Sigmoid colon (tissue), 7 donors: ENCODE measurements around the gene SNX24. TPM values are rescaled to one million over a fixed set of nuclear protein-coding genes. Genes with fewer than 3 reads are reported as not detected.

Experiments
- DNase-seq: peaks from one replicate; pipeline ENCODE4 v3.0.0-alpha.2; 2019
- H3K27ac ChIP-seq, 4 donors: fragments of 200-600 bp; sonication (generic); one replicate each; pipeline ENCODE4 v1.5.1; 2016 to 2019; ENCODE audit warnings: mild to moderate bottlenecking in 1 of 4
- H3K27me3 ChIP-seq, 3 donors: fragments of 200-600 bp; sonication (generic); one replicate each; pipeline ENCODE4 v1.5.1; 2019; ENCODE audit warnings: mild to moderate bottlenecking in 1 of 3
- H3K36me3 ChIP-seq, 4 donors: fragments of 200-600 bp; sonication (generic); one replicate each; pipeline ENCODE4 v1.5.1; 2016 to 2019
- H3K4me1 ChIP-seq, 4 donors: fragments of 200-600 bp; sonication (generic); one replicate each; pipeline ENCODE4 v1.5.1; 2017 to 2019
- H3K4me3 ChIP-seq, 4 donors: fragments of 200-600 bp; sonication (generic); one replicate each; pipeline ENCODE4 v1.5.1; 2017 to 2019; ENCODE audit warnings: mild to moderate bottlenecking in 2 of 4, moderate library complexity in 1 of 4
- H3K9me3 ChIP-seq, 4 donors: fragments of 200-600 bp in 3 of 4; sonication (generic) in 3 of 4; one replicate each; pipeline versions ENCODE4 v1.5.1 to v1.6.1; 2013 to 2019
- EP300 ChIP-seq, 4 donors: sonication (generic); formaldehyde crosslinking; IDR thresholded peaks; one replicate each; pipeline ENCODE4 v1.6.1; 2017; ENCODE audit warnings: antibody characterized with exemption in 4 of 4
- POLR2A ChIP-seq, 2 donors: fragments of 450-650 bp; IDR thresholded peaks; one replicate each; pipeline ENCODE4 v1.6.1; 2016; ENCODE audit warnings: antibody characterized with exemption in 2 of 2, mild to moderate bottlenecking in 2 of 2, moderate library complexity in 2 of 2
- POLR2AphosphoS5 ChIP-seq, 4 donors: sonication (generic); formaldehyde crosslinking; IDR thresholded peaks; one replicate each; pipeline ENCODE4 v1.6.1; 2017; ENCODE audit warnings: antibody characterized with exemption in 4 of 4
- WGBS, 2 donors: extraction: QIAGEN DNeasy Blood & Tissue Kit; methylation state at CpG; one replicate each; pipeline ENCODE4 v1.1.7; 2013; 5-methylcytosine and 5-hydroxymethylcytosine counted together
- intact Hi-C: fragments of 100-400 bp; cut with DNase I; formaldehyde crosslinking; loops from one replicate; pipeline ENCODE4 v1.15.1; 2023
- polyA plus RNA-seq, 3 donors: library from polyadenylated mRNA; stranded (reverse); fragments of 200-250 nt; gene quantifications; one replicate each; pipeline ENCODE4 v1.2.3, GENCODE V29; 2013
- total RNA-seq, 4 donors: library from RNA; depleted of rRNA; stranded (reverse); fragments of >200 nt; gene quantifications; one replicate each; pipeline ENCODE4 v1.1.0, GENCODE V29; 2016
- TF ChIP-seq, protein P1 (sequence below), 4 experiments: fragments of 450-650 bp in 3 of 4; fragments of 200-600 bp in 1 of 4; IDR thresholded peaks; one replicate each; pipeline ENCODE4 v1.5.1; 2016 to 2019; ENCODE audit warnings: antibody characterized with exemption in 4 of 4, mild to moderate bottlenecking in 3 of 4, moderate library complexity in 2 of 4
- donor health status: healthy with polysubstance abuse.
- donor health status: Bipolar disorder and iron deficiency.
- donor health status: healthy.

SNX24 gene
- total and polyA plus RNA-seq, 7 donors = 7.3 to 28.2 (median 10.7) TPM

DNA sequence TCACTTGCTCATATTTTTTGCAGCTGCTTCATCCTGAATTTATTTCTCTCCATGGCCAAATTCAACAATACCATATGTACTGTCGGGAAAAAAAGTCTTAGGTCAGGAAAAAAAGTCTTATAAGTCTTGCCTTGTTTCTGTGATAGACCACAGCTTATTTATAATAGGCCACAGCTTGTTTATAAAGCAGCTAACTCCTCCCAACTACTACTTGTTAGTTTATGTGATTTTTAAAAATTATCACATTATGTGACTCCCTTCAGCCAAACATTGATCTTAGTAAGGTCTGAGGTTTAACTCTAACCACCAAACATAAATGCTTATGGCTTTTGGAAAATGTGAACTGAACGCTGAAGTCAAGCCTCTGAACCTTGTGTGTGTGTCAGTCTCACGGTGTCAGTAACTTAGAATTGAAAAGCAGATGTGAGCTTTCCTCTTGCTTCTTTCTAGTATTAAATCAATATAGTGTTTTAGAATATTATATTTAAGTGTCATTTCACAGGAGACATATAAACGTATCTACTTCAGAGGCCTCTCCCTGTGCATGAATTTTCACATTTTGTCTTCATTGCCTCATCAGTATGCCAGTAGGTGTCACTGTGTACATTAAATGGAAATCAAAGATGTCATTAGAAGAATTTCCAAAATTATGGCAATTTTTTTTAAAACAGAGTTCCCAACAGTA lies 51.3 kb downstream of the SNX24 start:
- WGBS, 2 donors = 60 to 66% methylated on average over 4 of the region's 4 CpGs
- Histone ChIP-seq H3K27ac (no peak overlapping the region), H3K9me3 (no peaks in the 10 kb centered on the region), H3K27me3 (no peaks in the 10 kb centered on the region), H3K36me3 (no peaks in the 10 kb centered on the region), H3K4me1 (peaks cover 0 to 7% (median 3%) of the 10 kb centered on the region in 4 donors), H3K4me3 (no peak overlapping the region)
- intact Hi-C loops = loop anchor here (1.0 to 5.0 kb wide), 4 partner anchors 141 to 471 kb away; partner anchors contain the start of genes PPIC and PRDM6
- DNase-seq = no peak
- TF ChIP-seq POLR2AphosphoS5 (IDR thresholded peaks at IDR 0.05) (no peak), POLR2A (IDR thresholded peaks at IDR 0.05) (no peak)
- TF ChIP-seq, protein P1, sequence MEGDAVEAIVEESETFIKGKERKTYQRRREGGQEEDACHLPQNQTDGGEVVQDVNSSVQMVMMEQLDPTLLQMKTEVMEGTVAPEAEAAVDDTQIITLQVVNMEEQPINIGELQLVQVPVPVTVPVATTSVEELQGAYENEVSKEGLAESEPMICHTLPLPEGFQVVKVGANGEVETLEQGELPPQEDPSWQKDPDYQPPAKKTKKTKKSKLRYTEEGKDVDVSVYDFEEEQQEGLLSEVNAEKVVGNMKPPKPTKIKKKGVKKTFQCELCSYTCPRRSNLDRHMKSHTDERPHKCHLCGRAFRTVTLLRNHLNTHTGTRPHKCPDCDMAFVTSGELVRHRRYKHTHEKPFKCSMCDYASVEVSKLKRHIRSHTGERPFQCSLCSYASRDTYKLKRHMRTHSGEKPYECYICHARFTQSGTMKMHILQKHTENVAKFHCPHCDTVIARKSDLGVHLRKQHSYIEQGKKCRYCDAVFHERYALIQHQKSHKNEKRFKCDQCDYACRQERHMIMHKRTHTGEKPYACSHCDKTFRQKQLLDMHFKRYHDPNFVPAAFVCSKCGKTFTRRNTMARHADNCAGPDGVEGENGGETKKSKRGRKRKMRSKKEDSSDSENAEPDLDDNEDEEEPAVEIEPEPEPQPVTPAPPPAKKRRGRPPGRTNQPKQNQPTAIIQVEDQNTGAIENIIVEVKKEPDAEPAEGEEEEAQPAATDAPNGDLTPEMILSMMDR (IDR thresholded peaks at IDR 0.05) = peak in 3 of 4 experiments; percentile 26 to 63 (median 55)

DNA sequence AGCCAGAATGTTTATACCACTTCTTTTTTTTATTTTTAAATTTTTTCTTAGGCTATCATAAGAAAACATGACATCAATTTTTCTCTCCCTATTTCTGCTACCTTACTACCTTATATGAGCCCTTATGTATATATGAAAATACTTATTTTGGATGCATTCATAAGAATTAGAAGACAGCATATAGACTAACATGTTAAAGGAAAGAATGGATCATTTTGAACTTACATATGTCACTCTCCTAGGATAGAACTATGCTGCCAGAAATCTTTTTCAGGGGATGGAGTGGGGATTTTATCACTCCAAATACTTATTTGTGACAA lies 51.8 kb downstream of the SNX24 start:
- intact Hi-C loops = loop anchor here (1.0 to 5.0 kb wide), 4 partner anchors 140 to 470 kb away; partner anchors contain the start of genes PPIC and PRDM6
- peaks cover 0 to 9% (median 4%) of the 10 kb centered on the region in 4 donors for H3K4me1 ChIP-seq
- H3K27ac ChIP-seq = no peak overlapping the region
- no peak overlapping the region for H3K4me3 ChIP-seq
- no peaks in the 10 kb centered on the region for H3K27me3 ChIP-seq
- no peaks in the 10 kb centered on the region for H3K36me3 ChIP-seq
- H3K9me3 ChIP-seq = no peaks in the 10 kb centered on the region
- TF ChIP-seq, protein P1 (IDR thresholded peaks at IDR 0.05) = no peak
- TF ChIP-seq POLR2AphosphoS5 (IDR thresholded peaks at IDR 0.05) (no peak), EP300 (IDR thresholded peaks at IDR 0.05) (no peak), POLR2A (IDR thresholded peaks at IDR 0.05) (no peak)
- DNase-seq = no peak

DNA sequence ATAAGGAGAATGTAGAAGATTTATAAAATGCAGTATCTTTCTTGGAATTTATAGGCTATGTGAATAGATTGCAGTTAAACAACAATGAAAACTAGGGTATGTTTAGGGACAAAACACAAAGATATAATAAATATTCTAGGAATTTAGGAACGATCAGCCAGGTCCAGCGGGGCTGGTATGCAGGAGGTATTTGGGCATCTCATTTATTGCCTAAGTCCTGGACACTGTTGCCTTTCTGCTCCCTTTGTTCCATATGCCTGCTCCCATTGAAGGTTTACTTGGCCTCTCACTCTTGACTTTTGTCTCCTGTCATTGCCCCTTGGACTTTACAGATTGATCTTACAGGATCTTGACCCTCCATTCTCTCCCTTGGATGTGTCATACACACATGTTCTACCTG lies 55.9 kb downstream of the SNX24 start:
- Histone ChIP-seq H3K4me3 (no peak overlapping the region), H3K36me3 (no peaks in the 10 kb centered on the region), H3K27me3 (no peaks in the 10 kb centered on the region), H3K27ac (no peak overlapping the region), H3K9me3 (no peaks in the 10 kb centered on the region), H3K4me1 (peaks cover 0 to 15% (median 5%) of the 10 kb centered on the region in 4 donors)
- DNase-seq = no peak
- intact Hi-C loops = no loop called here
- TF ChIP-seq POLR2AphosphoS5 (IDR thresholded peaks at IDR 0.05) (no peak), POLR2A (IDR thresholded peaks at IDR 0.05) (no peak), EP300 (IDR thresholded peaks at IDR 0.05) (no peak)
- TF ChIP-seq, protein P1 (IDR thresholded peaks at IDR 0.05) = no peak
- WGBS, 2 donors = 90 to 97% methylated on average over 2 of the region's 2 CpGs

DNA sequence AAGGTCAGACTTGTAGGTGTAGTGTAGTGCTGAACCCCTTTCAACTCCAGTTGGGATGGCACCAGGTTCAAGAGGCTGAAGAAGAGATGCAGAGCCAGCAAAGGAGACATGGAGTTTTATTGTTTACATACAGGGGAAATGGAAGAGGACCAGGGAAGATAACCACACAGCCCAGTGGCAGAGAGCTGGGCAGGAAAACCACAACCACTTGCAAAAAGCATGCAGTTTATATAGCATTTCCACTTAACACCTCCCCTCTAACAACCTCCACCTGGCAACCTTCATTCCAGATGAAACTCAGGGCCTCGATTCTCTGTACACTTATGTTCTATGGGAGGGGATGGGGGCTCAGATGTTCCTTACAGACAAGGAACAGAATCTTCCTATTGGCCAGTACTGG lies 56.9 kb downstream of the SNX24 start:
- Histone ChIP-seq H3K4me3 (no peak overlapping the region), H3K4me1 (peaks cover 0 to 21% (median 11%) of the 10 kb centered on the region in 4 donors), H3K9me3 (no peaks in the 10 kb centered on the region), H3K36me3 (no peaks in the 10 kb centered on the region), H3K27me3 (no peaks in the 10 kb centered on the region), H3K27ac (no peak overlapping the region)
- 54 to 68% methylated on average over 1 of the region's 1 CpG for WGBS, 2 donors
- intact Hi-C loops = no loop called here
- TF ChIP-seq, protein P1 (IDR thresholded peaks at IDR 0.05) = no peak
- TF ChIP-seq EP300 (IDR thresholded peaks at IDR 0.05) (no peak), POLR2A (IDR thresholded peaks at IDR 0.05) (no peak), POLR2AphosphoS5 (IDR thresholded peaks at IDR 0.05) (no peak)
- no peak for DNase-seq

DNA sequence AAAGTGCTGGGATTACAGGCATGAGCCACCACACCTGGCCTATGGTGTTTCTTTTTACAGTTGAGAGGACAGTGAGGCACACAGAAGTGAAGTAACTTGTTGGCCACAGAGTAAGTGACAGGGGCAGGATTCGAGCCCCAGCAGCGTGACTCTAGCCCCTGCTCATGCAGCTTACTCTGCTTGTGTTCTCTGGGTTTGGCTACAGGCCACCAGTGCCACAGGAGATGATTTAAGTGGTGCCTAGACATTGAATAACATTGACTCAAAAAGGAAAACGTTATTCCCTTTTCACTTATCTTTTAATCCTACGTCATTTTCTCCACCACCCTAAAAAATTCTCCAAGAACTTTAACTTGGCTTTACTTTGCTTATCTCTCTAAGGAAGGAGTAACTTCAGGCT lies 61.4 kb downstream of the SNX24 start:
- Histone ChIP-seq H3K9me3 (no peaks in the 10 kb centered on the region), H3K27me3 (no peaks in the 10 kb centered on the region), H3K36me3 (no peaks in the 10 kb centered on the region), H3K27ac (peak overlapping the region in 2 of 4 donors; percentile 2 to 45), H3K4me3 (no peak overlapping the region), H3K4me1 (peaks cover 0 to 41% (median 13%) of the 10 kb centered on the region in 4 donors)
- TF ChIP-seq POLR2AphosphoS5 (IDR thresholded peaks at IDR 0.05) (no peak), POLR2A (IDR thresholded peaks at IDR 0.05) (no peak), EP300 (IDR thresholded peaks at IDR 0.05) (no peak)
- TF ChIP-seq, protein P1 (IDR thresholded peaks at IDR 0.05) = no peak
- 81 to 85% methylated on average over 4 of the region's 4 CpGs for WGBS, 2 donors
- intact Hi-C loops = no loop called here
- no peak for DNase-seq
